ENCODE results near the gene LIN7A.

- TF ChIP-seq POLR2AphosphoS5 (IDR thresholded peaks at IDR 0.05) (no peak), POLR2A (IDR thresholded peaks at IDR 0.05) (no peak), CTCF (IDR thresholded peaks at IDR 0.05) (no peak), EP300 (IDR thresholded peaks at IDR 0.05; ENCODE audit: low read depth) (no peak)
These were observed 53.1 kb downstream of the LIN7A start for GRCh38 chr12:80884651-80885050.

Data from transverse colon (tissue), 4 donors.